HG03066 (cell line): ENCODE measurements around the gene MEF2D.

Experiments
- ATAC-seq: cut with Tn5 transposase; IDR thresholded peaks from one replicate; pipeline ENCODE4 v1.9.1; 2021; ENCODE audit warnings: low read depth; ENCODE audit not compliant: unreplicated experiment

The MEF2D gene

DNA sequence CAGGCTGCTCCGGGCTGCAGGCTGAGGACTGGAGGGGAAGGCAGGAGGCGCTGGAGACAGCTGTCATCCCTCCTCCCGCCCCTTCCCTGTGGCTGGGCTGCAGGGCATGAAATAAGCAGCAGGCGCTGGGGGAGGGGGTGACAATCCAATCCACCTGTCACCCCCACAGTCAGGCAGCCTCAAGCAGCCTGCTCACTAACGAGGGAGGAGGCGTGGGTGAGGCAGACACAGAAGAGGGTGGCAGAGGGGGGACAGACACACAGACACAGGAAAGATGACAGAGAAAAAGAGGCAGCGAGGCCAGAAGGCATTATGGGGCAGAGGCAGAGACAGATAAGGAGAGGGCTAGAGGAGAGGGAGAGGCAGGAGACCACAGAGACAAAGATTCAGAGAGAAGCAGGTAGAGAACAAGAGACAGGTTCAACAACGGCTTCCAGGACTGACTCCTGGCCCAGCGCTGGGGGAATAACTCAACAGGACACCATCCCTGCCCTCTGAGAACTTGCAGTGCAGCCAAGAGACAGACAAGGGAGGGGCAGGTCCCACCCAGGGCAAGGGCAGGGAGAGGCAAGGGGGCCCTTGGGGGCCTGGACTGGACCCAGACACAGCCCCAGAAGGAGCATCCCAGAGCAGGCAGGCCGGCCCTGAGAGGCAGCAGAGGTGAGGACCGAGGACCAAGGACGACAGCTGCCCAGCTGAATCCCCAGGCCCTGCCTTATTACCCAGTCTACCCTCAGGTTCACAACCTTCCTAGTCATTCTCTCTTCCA, 11.2 kb downstream of the MEF2D start:
- ATAC-seq, result peak; percentile 13

- ATAC-seq, result peak; percentile 55
Measured at GRCh38 chr1:156488566-156489165, 11.9 kb downstream of the MEF2D start.

DNA sequence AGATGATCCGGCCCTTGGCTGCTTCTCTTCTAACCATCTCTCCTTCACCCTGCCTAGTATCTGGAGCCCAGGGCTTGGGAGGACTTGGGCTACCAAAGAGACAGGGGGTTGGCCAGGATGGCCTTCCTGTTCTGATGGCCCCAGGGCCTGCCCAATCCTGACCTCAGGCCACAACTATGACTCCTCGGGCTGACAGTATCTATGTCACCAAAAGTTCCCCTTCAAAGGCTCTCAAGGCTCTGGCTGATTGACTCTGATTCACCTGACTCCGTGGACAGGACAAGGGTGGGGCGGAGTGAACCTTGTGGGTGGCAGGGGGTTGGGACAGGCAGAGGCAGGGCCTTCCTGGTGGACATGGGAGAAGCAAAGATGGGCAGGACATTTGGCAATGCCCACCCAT, 12.7 kb downstream of the MEF2D start:
- ATAC-seq, result no peak

- ATAC-seq, result no peak
Measured at GRCh38 chr1:156486421-156487344, 13.9 kb downstream of the MEF2D start.

GRCh38 chr1:156485984-156486383, 14.6 kb downstream of the MEF2D start:
- no peak for ATAC-seq

DNA sequence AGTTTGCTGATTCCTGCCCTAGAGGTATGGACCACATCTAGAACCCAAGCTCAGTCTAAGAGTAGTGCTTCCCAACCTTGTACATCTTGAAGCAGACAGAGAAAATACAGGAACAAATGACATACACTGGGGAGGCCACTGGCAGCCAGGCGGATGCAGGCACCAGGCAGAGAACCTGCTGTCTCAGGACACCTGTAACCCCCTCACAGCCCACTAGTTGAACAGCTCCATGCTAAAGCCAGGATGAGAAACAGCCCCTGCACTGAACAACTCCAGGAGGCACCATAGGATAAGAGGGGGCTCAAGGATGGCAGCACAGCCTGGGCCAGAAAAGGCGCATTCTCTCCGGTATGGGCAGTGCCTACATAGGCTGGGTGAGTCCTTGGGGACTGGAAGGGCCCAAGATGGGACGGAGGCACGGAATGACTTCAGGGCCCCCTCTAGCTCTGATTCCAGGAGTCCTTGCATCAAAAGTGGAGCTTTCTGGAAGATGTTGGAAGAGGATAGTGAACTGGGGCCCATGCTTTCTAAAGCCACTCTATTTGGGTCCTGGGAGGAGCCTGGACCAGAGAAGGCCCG, 16.0 kb downstream of the MEF2D start:
- no peak for ATAC-seq

GRCh38 chr1:156483397-156483796, 17.2 kb downstream of the MEF2D start:
- no peak for ATAC-seq

- ATAC-seq, result no peak
Measured at GRCh38 chr1:156482276-156482675, 18.3 kb downstream of the MEF2D start.

DNA sequence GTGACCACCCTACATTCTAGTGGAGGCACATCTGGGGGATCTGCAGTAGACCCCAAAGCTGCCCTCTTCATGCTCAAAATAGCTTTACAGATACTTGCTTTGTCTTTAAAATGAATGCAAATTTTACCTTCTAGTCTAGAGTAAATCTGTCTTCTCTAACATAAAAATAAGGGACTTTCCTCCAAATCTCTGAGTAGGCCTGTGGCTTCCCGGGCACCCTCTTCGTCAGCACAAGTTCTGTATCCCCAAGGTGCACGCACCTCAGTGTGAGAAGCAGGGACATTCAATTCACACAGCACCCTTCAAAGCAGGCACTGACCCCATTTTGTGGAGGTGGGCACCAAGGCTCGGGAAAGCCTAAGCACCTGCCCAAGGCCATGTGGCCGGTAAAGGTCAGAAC, 19.0 kb downstream of the MEF2D start:
- no peak for ATAC-seq

- ATAC-seq, result no peak
Measured at GRCh38 chr1:156480411-156481192, 20.0 kb downstream of the MEF2D start.

DNA sequence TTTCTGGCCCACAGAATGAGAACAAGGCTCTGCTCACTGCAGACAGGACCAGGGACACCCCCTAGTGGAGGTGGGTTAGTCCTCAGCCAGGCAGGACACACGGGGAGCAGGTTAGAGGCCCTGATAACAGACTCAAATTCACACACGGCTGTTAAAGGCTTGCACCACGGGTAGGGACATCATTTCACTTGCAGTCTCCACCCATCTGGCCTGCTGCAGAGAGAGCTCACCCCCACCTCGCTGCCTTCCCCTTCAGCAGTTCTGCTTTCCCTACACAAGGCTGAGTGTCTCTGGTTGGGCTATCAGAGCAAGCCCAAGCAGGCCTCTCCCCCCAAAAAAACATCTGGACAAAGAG, 20.6 kb downstream of the MEF2D start:
- ATAC-seq, result no peak

GRCh38 chr1:156479093-156480015, 21.2 kb downstream of the MEF2D start:
- no peak for ATAC-seq

DNA sequence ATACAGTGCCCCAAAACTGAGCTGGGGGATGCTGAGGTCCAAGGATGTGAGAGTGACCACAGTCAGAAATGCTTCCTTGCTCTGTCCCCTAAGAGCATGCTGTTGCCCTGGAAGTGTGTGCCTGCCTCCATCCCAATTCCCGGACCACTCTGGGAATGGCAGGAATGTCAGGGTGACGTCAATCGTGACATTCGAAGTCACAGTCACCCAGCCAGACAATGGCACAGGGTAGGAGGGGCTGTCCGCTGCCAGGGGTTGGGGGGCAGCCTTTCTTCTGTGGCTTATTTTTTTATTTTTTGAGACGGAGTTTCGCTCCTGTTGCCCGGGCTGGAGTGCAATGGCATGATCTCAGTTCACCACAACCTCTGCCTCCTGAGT, 22.3 kb downstream of the MEF2D start:
- no peak for ATAC-seq

DNA sequence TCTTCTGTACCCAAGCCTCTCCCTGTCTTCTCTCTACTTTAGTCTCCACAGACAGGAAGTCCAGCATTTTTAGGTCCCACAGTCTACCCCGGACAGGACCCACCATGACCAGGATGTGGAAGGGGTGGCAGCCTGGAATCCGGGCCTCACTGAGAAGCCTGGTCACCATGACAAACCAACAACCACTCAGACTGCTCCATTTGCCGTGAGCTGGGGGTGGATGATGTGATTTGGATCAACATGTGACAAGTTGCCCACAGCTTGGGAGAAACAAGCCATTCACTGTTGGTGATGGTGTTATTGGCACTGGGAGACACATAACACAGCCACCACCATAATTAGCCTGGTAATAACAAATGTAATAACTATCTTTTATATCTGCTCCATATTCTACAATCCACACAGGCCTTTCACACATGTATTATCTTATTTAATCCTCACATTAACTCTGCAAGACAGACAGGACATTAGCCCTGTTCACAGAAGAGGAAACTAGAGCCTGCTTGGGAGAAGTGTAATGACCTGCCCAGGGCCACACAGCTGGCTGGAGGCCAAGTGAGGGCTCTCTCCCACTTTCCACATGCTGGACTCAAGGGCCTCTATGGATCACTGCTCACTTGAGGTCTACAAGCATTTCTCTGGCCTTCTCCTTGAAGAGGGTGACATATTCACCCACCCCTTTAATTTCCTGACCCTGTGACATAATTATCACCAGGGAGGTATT, 22.9 kb downstream of the MEF2D start:
- ATAC-seq, result no peak

- no peak for ATAC-seq
Measured at GRCh38 chr1:156476501-156477298, 23.9 kb downstream of the MEF2D start.

GRCh38 chr1:156475568-156476500, 24.7 kb downstream of the MEF2D start:
- no peak for ATAC-seq

DNA sequence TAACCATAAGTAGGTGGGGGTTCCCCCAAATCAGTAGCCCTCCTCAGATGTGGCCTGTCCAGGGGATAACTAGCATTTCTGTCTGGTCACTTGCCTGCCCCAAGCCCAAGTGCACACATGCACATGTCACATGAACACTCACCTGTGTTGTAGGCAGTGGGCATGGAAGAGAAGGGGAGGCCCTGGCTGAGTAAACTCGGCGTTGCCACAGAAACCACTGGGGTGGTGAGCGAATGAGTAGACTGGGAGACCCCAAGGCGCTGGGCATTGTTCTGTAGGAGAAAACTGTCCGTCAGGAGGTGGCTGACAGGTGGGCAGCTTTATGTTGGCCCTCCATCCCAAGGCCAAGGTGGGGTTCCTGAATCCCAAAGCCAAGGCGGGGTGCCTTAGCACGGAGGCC, 25.6 kb downstream of the MEF2D start:
- ATAC-seq, result no peak
